Sigmoid colon (tissue), 7 donors: Measurements from ENCODE around the gene MIGA2. TPM values are rescaled to one million over a fixed set of nuclear protein-coding genes. Genes with fewer than 3 reads are reported as not detected.

Source experiments
- DNase-seq: peaks from one replicate; pipeline ENCODE4 v3.0.0-alpha.2; 2019
- H3K27ac ChIP-seq, 4 donors: fragments of 200-600 bp; sonication (generic); one replicate each; pipeline ENCODE4 v1.5.1; 2016 to 2019; ENCODE audit warnings: mild to moderate bottlenecking in 1 of 4
- H3K27me3 ChIP-seq, 3 donors: fragments of 200-600 bp; sonication (generic); one replicate each; pipeline ENCODE4 v1.5.1; 2019; ENCODE audit warnings: mild to moderate bottlenecking in 1 of 3
- H3K36me3 ChIP-seq, 4 donors: fragments of 200-600 bp; sonication (generic); one replicate each; pipeline ENCODE4 v1.5.1; 2016 to 2019
- H3K4me1 ChIP-seq, 4 donors: fragments of 200-600 bp; sonication (generic); one replicate each; pipeline ENCODE4 v1.5.1; 2017 to 2019
- H3K4me3 ChIP-seq, 4 donors: fragments of 200-600 bp; sonication (generic); one replicate each; pipeline ENCODE4 v1.5.1; 2017 to 2019; ENCODE audit warnings: mild to moderate bottlenecking in 2 of 4, moderate library complexity in 1 of 4
- H3K9me3 ChIP-seq, 4 donors: fragments of 200-600 bp in 3 of 4; sonication (generic) in 3 of 4; one replicate each; pipeline versions ENCODE4 v1.5.1 to v1.6.1; 2013 to 2019
- CTCF ChIP-seq, 4 experiments: fragments of 450-650 bp in 3 of 4; fragments of 200-600 bp in 1 of 4; IDR thresholded peaks; one replicate each; pipeline ENCODE4 v1.5.1; 2016 to 2019; ENCODE audit warnings: antibody characterized with exemption in 4 of 4, mild to moderate bottlenecking in 3 of 4, moderate library complexity in 2 of 4
- EP300 ChIP-seq, 4 donors: sonication (generic); formaldehyde crosslinking; IDR thresholded peaks; one replicate each; pipeline ENCODE4 v1.6.1; 2017; ENCODE audit warnings: antibody characterized with exemption in 4 of 4
- POLR2A ChIP-seq, 2 donors: fragments of 450-650 bp; IDR thresholded peaks; one replicate each; pipeline ENCODE4 v1.6.1; 2016; ENCODE audit warnings: antibody characterized with exemption in 2 of 2, mild to moderate bottlenecking in 2 of 2, moderate library complexity in 2 of 2
- POLR2AphosphoS5 ChIP-seq, 4 donors: sonication (generic); formaldehyde crosslinking; IDR thresholded peaks; one replicate each; pipeline ENCODE4 v1.6.1; 2017; ENCODE audit warnings: antibody characterized with exemption in 4 of 4
- WGBS, 2 donors: extraction: QIAGEN DNeasy Blood & Tissue Kit; methylation state at CpG; one replicate each; pipeline ENCODE4 v1.1.7; 2013; 5-methylcytosine and 5-hydroxymethylcytosine counted together
- intact Hi-C: fragments of 100-400 bp; cut with DNase I; formaldehyde crosslinking; loops from one replicate; pipeline ENCODE4 v1.15.1; 2023
- polyA plus RNA-seq, 3 donors: library from polyadenylated mRNA; stranded (reverse); fragments of 200-250 nt; gene quantifications; one replicate each; pipeline ENCODE4 v1.2.3, GENCODE V29; 2013
- total RNA-seq, 4 donors: library from RNA; depleted of rRNA; stranded (reverse); fragments of >200 nt; gene quantifications; one replicate each; pipeline ENCODE4 v1.1.0, GENCODE V29; 2016
- donor health status: healthy with polysubstance abuse.
- donor health status: Bipolar disorder and iron deficiency.
- donor health status: healthy.

Gene MIGA2
- total and polyA plus RNA-seq, 7 donors: 8.4 to 44.3 (median 21.4) TPM

GRCh38 chr9:129054163-129054851 is 17.9 kb downstream of the MIGA2 start:
- Histone ChIP-seq H3K9me3 (no peaks in the 10 kb centered on the region), H3K27ac (no peak overlapping the region), H3K27me3 (no peaks in the 10 kb centered on the region), H3K4me3 (no peak overlapping the region), H3K4me1 (no peaks in the 10 kb centered on the region), H3K36me3 (peaks cover 4 to 95% (median 15%) of the 10 kb centered on the region in 4 donors)
- TF ChIP-seq POLR2AphosphoS5 (IDR thresholded peaks at IDR 0.05): no peak
- TF ChIP-seq CTCF (IDR thresholded peaks at IDR 0.05): no peak
- no peak for TF ChIP-seq POLR2A (IDR thresholded peaks at IDR 0.05)
- TF ChIP-seq EP300 (IDR thresholded peaks at IDR 0.05): no peak
- no peak for DNase-seq
- 94% methylated on average over 5 of the region's 5 CpGs for WGBS, 2 donors
- intact Hi-C loops: no loop called here

- 88 to 92% methylated on average over 21 of the region's 21 CpGs for WGBS, 2 donors
- no peaks in the 10 kb centered on the region for H3K27me3 ChIP-seq
- TF ChIP-seq EP300 (IDR thresholded peaks at IDR 0.05): no peak
- no peak for TF ChIP-seq POLR2A (IDR thresholded peaks at IDR 0.05)
- no peak for TF ChIP-seq CTCF (IDR thresholded peaks at IDR 0.05)
- no peak for TF ChIP-seq POLR2AphosphoS5 (IDR thresholded peaks at IDR 0.05)
- H3K4me3 ChIP-seq: no peak overlapping the region
- intact Hi-C loops: no loop called here
- no peak for DNase-seq
- H3K9me3 ChIP-seq: no peaks in the 10 kb centered on the region
- peaks cover 11 to 95% (median 40%) of the 10 kb centered on the region in 4 donors for H3K36me3 ChIP-seq
- H3K4me1 ChIP-seq: no peaks in the 10 kb centered on the region
- no peak overlapping the region for H3K27ac ChIP-seq
These were observed 22.8 kb downstream of the MIGA2 start for GRCh38 chr9:129058965-129059795.

- H3K36me3 ChIP-seq: peaks cover 11 to 95% (median 43%) of the 10 kb centered on the region in 4 donors
- no peaks in the 10 kb centered on the region for H3K4me1 ChIP-seq
- H3K27ac ChIP-seq: no peak overlapping the region
- no peaks in the 10 kb centered on the region for H3K9me3 ChIP-seq
- no peak overlapping the region for H3K4me3 ChIP-seq
- DNase-seq: no peak
- no peak for TF ChIP-seq CTCF (IDR thresholded peaks at IDR 0.05)
- TF ChIP-seq POLR2AphosphoS5 (IDR thresholded peaks at IDR 0.05): no peak
- TF ChIP-seq POLR2A (IDR thresholded peaks at IDR 0.05): no peak
- TF ChIP-seq EP300 (IDR thresholded peaks at IDR 0.05): no peak
- 94 to 95% methylated on average over 37 of the region's 37 CpGs for WGBS, 2 donors
- intact Hi-C loops: no loop called here
- no peaks in the 10 kb centered on the region for H3K27me3 ChIP-seq
These were observed 23.7 kb downstream of the MIGA2 start for GRCh38 chr9:129059796-129060785.

GRCh38 chr9:129060991-129061390 is 24.6 kb downstream of the MIGA2 start:
- intact Hi-C loops: no loop called here
- H3K4me3 ChIP-seq: no peak overlapping the region
- DNase-seq: no peak
- H3K4me1 ChIP-seq: no peaks in the 10 kb centered on the region
- peaks cover 11 to 95% (median 50%) of the 10 kb centered on the region in 4 donors for H3K36me3 ChIP-seq
- H3K27ac ChIP-seq: no peak overlapping the region
- H3K27me3 ChIP-seq: no peaks in the 10 kb centered on the region
- TF ChIP-seq POLR2A (IDR thresholded peaks at IDR 0.05): no peak
- TF ChIP-seq CTCF (IDR thresholded peaks at IDR 0.05): no peak
- no peak for TF ChIP-seq POLR2AphosphoS5 (IDR thresholded peaks at IDR 0.05)
- no peak for TF ChIP-seq EP300 (IDR thresholded peaks at IDR 0.05)
- WGBS, 2 donors: 96 to 97% methylated on average over 12 of the region's 12 CpGs
- H3K9me3 ChIP-seq: no peaks in the 10 kb centered on the region
